ENCODE results near the gene CIZ1.

Gene CIZ1

GRCh38 chr9:128124451-128124850 lies 66.9 kb downstream of the CIZ1 start:
- TF ChIP-seq CTCF (IDR thresholded peaks at IDR 0.05; ENCODE audit: low read depth, low read length, missing control alignments), result no peak
- no peak for DNase-seq (ENCODE audit: low read depth)
- no peak overlapping the region for H3K4me3 ChIP-seq (ENCODE audit: low read depth, low read length)

GRCh38 chr9:128123451-128124080 lies 67.8 kb downstream of the CIZ1 start:
- DNase-seq (ENCODE audit: low read depth), result no peak
- TF ChIP-seq CTCF (IDR thresholded peaks at IDR 0.05; ENCODE audit: low read depth, low read length, missing control alignments), result no peak
- H3K4me3 ChIP-seq (ENCODE audit: low read depth, low read length), result no peak overlapping the region

- no peak overlapping the region for H3K4me3 ChIP-seq (ENCODE audit: low read depth, low read length)
- TF ChIP-seq CTCF (IDR thresholded peaks at IDR 0.05; ENCODE audit: low read depth, low read length, missing control alignments), result no peak
- DNase-seq (ENCODE audit: low read depth), result no peak
Observed at GRCh38 chr9:128122809-128123175, 68.6 kb downstream of the CIZ1 start.

GRCh38 chr9:128121924-128122808 lies 69.2 kb downstream of the CIZ1 start:
- H3K4me3 ChIP-seq (ENCODE audit: low read depth, low read length), result no peak overlapping the region
- TF ChIP-seq CTCF (IDR thresholded peaks at IDR 0.05; ENCODE audit: low read depth, low read length, missing control alignments), result no peak
- DNase-seq (ENCODE audit: low read depth), result no peak

GRCh38 chr9:128121466-128121810 lies 69.9 kb downstream of the CIZ1 start:
- no peak for TF ChIP-seq CTCF (IDR thresholded peaks at IDR 0.05; ENCODE audit: low read depth, low read length, missing control alignments)
- H3K4me3 ChIP-seq (ENCODE audit: low read depth, low read length), result no peak overlapping the region
- no peak for DNase-seq (ENCODE audit: low read depth)

GRCh38 chr9:128120741-128121465 lies 70.5 kb downstream of the CIZ1 start:
- H3K4me3 ChIP-seq (ENCODE audit: low read depth, low read length), result no peak overlapping the region
- TF ChIP-seq CTCF (IDR thresholded peaks at IDR 0.05; ENCODE audit: low read depth, low read length, missing control alignments), result no peak
- DNase-seq (ENCODE audit: low read depth), result no peak
